Mucosa of rectum (tissue), 2 donors: Measurements from ENCODE around the gene TEK.

Source experiments
- H3K27ac ChIP-seq, 2 donors: one replicate each; pipeline ENCODE4 v1.7.0; 2013; ENCODE audit warnings: inconsistent platforms in 2 of 2, low read depth in 2 of 2, low read length in 2 of 2
- H3K27me3 ChIP-seq, 2 donors: one replicate each; pipeline ENCODE4 v1.7.0; 2013; ENCODE audit warnings: low read length in 2 of 2; ENCODE audit not compliant: control insufficient read depth in 2 of 2, insufficient read depth in 2 of 2
- H3K36me3 ChIP-seq, 2 donors: one replicate each; pipeline ENCODE4 v1.7.0; 2013; ENCODE audit warnings: low read length in 2 of 2; ENCODE audit not compliant: control insufficient read depth in 2 of 2, insufficient read depth in 2 of 2
- H3K4me1 ChIP-seq, 2 donors: one replicate each; pipeline ENCODE4 v1.7.0; 2013; ENCODE audit warnings: low read length in 2 of 2, mild to moderate bottlenecking in 1 of 2; ENCODE audit not compliant: control insufficient read depth in 2 of 2, insufficient read depth in 2 of 2
- H3K4me3 ChIP-seq, 2 donors: one replicate each; pipeline ENCODE4 v1.7.0; 2013; ENCODE audit warnings: low read length in 2 of 2
- H3K9ac ChIP-seq, 2 donors: one replicate each; pipeline ENCODE4 v1.7.0; 2013; ENCODE audit warnings: low read length in 2 of 2, low read depth in 1 of 2, mild to moderate bottlenecking in 1 of 2
- H3K9me3 ChIP-seq, 2 donors: one replicate each; pipeline ENCODE4 v1.7.0; 2013; ENCODE audit warnings: low read length in 2 of 2; ENCODE audit not compliant: control insufficient read depth in 2 of 2
- donor health status: healthy.
- donor health status: Normal muscosa, but diverticular disease.

The TEK gene

GRCh38 chr9:27108981-27109541 lies at the start of gene TEK:
Gene TEK (plus strand): TSS chr9:27109225. CDS start chr9:27109591, 366 bp downstream.
- Histone ChIP-seq H3K4me3 (peak within 1 kb of the TSS in 1 of 2 donors; percentile 42), H3K27ac (peak within 1 kb of the TSS in 1 of 2 donors; percentile 14), H3K9ac (no peak within 1 kb of the TSS), H3K36me3 (no peaks in the 10 kb centered on the region), H3K27me3 (no peaks in the 10 kb centered on the region), H3K4me1 (no peaks in the 10 kb centered on the region), H3K9me3 (no peaks in the 10 kb centered on the region)

DNA sequence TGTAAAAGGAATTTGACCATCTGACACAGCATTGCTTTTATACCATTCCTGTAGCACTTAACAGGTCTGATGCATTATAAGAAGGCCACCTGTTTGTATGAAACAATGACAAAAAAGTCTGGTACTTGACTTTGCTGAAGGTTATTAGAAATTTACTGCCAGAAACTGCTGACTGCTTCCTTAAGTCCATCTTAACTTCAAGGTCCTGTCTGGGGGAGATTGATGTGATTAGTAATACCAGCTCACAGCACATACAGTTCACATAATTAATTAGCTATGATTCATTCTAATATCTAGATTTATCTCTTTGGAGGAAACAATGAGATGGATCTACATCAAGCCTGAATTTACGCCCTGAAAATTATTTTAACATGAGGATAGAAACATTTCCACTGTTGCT lies 49.6 kb upstream of the TEK start:
- Histone ChIP-seq H3K27me3 (no peaks in the 10 kb centered on the region), H3K4me1 (peaks cover 0 to 3% of the 10 kb centered on the region in 2 donors), H3K27ac (no peak overlapping the region), H3K36me3 (peaks cover 9% of the 10 kb centered on the region in 2 donors), H3K4me3 (no peak overlapping the region), H3K9me3 (no peaks in the 10 kb centered on the region), H3K9ac (no peak overlapping the region)

DNA sequence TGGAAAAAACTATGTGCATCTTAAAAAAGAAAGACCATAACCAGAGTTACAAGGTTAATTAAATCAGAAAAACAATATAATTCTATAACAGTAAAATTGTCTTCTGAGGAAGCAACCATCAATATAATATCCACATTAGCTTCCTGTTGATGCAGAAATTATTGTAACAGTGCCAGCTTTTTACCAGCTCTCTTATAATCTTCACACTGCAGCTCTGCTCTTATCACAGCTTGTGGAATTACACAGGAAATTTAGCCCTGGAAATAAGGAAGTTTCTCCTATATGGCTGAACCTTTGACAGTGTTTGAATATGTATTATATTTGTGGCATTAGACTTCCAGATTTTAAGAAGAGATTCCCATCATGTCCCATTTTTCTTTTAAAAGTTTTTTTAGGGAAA lies 49.1 kb upstream of the TEK start:
- no peak overlapping the region for H3K4me3 ChIP-seq
- peaks cover 9% of the 10 kb centered on the region in 2 donors for H3K36me3 ChIP-seq
- no peaks in the 10 kb centered on the region for H3K4me1 ChIP-seq

GRCh38 chr9:27065288-27065687 lies 43.7 kb upstream of the TEK start:
- no peak overlapping the region for H3K4me3 ChIP-seq
- H3K9me3 ChIP-seq, result no peaks in the 10 kb centered on the region
- H3K36me3 ChIP-seq, result peaks cover 4 to 5% of the 10 kb centered on the region in 2 donors
- no peak overlapping the region for H3K9ac ChIP-seq
- H3K27ac ChIP-seq, result no peak overlapping the region
- H3K4me1 ChIP-seq, result no peaks in the 10 kb centered on the region
- no peaks in the 10 kb centered on the region for H3K27me3 ChIP-seq

More for the DNA sequence above, 49.1 kb upstream of the TEK start:
- no peaks in the 10 kb centered on the region for H3K27me3 ChIP-seq
- no peaks in the 10 kb centered on the region for H3K9me3 ChIP-seq
- H3K27ac ChIP-seq, result no peak overlapping the region
- H3K9ac ChIP-seq, result no peak overlapping the region

DNA sequence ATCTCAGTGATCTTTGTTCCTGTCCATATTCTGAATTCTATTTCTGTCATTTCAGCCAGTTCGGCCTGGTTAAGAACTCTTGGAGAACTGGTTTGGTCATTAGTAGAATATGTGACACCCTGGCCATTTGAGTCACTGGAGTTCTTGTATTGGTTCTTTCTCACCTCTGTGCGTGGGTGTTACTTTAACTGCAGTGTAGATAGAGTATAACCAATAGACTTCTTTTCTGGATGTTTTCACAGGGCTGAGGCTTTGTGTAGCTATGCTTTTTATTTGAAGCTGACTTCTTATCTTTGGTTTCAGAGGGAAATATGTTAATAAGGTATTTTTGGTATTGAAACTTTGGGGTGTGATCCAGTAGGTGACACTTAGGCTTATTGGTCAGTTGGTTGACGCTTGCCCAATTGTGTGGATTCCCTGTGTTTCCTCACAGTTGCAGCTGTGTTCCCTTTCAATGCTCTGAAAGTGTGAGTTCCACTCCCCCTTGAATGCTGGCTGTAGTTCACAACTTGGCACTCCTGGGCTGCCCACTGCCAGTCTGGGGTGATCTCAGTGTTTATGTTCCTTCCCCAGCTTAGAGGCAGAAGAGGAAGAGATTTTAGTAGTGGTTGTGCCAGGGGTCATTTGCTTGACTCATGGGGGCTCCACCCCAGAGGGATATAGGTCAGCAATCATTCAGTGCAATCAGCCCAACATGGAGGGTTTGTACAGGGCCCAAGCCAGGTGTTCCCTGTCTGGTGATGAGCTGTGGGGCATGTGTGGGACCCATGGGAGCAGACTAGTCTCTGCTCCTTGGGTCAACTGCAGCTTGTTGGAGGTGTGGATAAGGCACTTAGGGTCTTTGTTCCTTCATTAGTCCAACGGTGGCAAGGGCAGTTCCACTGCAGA lies 34.9 kb upstream of the TEK start:
- H3K4me1 ChIP-seq, result no peaks in the 10 kb centered on the region
- no peak overlapping the region for H3K4me3 ChIP-seq
- H3K27me3 ChIP-seq, result no peaks in the 10 kb centered on the region
- H3K36me3 ChIP-seq, result no peaks in the 10 kb centered on the region
- no peak overlapping the region for H3K9ac ChIP-seq
- no peaks in the 10 kb centered on the region for H3K9me3 ChIP-seq
- H3K27ac ChIP-seq, result no peak overlapping the region

GRCh38 chr9:27078685-27079084 lies 30.3 kb upstream of the TEK start:
- H3K4me3 ChIP-seq, result no peak overlapping the region
- H3K9ac ChIP-seq, result no peak overlapping the region
- no peak overlapping the region for H3K27ac ChIP-seq
- no peaks in the 10 kb centered on the region for H3K27me3 ChIP-seq
- no peaks in the 10 kb centered on the region for H3K9me3 ChIP-seq
- H3K36me3 ChIP-seq, result no peaks in the 10 kb centered on the region
- H3K4me1 ChIP-seq, result peaks cover 0 to 3% of the 10 kb centered on the region in 2 donors

DNA sequence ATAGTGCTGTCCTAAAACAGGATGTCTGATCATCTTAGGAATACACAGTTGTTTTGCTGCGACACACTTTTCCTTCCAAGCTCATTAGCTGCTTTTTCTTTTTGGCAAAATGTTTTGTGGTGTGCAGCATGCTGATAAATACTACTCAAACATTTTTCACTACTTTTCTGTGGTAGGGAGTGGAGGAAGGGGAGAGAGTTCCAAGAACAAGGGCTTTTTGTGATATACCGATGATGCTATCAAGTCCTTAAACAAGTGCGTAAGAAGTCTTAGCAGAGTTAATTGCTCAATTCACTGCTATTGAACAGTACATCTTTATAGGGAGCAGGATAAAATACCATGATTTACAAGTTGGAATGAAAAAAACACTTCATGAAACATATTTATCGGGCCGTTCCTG lies 23.6 kb upstream of the TEK start:
- Histone ChIP-seq H3K36me3 (no peaks in the 10 kb centered on the region), H3K9ac (no peak overlapping the region), H3K4me3 (no peak overlapping the region), H3K9me3 (no peaks in the 10 kb centered on the region), H3K27me3 (no peaks in the 10 kb centered on the region), H3K27ac (no peak overlapping the region), H3K4me1 (peaks cover 0 to under 1% of the 10 kb centered on the region in 2 donors)

GRCh38 chr9:27086818-27087680 lies 22.0 kb upstream of the TEK start:
- H3K4me3 ChIP-seq, result no peak overlapping the region
- H3K4me1 ChIP-seq, result no peaks in the 10 kb centered on the region
- H3K27ac ChIP-seq, result no peak overlapping the region
- no peaks in the 10 kb centered on the region for H3K27me3 ChIP-seq
- no peaks in the 10 kb centered on the region for H3K36me3 ChIP-seq
- no peak overlapping the region for H3K9ac ChIP-seq
- H3K9me3 ChIP-seq, result no peaks in the 10 kb centered on the region

DNA sequence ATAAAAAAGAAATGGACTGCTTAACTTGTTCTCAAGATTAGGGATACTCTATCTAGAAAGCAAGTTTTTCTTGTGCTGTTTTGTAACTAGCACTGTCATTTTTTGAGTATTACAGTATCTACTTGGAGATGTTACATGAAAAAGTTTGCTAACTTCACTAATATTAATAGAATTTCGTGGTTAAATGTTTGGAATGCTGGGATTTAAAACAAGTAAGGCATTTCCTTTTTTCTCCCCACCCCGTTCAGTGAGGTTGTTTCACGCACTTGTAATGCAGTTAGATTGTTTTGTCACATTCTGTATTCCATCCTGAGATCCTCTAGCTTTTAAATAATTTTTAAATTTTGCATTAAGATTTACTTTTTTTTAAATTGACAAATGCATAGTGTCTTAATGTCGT lies 20.0 kb upstream of the TEK start:
- H3K4me1 ChIP-seq, result no peaks in the 10 kb centered on the region

GRCh38 chr9:27089706-27090105 lies 19.3 kb upstream of the TEK start:
- H3K27ac ChIP-seq, result no peak overlapping the region
- H3K36me3 ChIP-seq, result no peaks in the 10 kb centered on the region
- no peaks in the 10 kb centered on the region for H3K27me3 ChIP-seq
- H3K9ac ChIP-seq, result no peak overlapping the region
- no peak overlapping the region for H3K4me3 ChIP-seq
- no peaks in the 10 kb centered on the region for H3K9me3 ChIP-seq
- no peaks in the 10 kb centered on the region for H3K4me1 ChIP-seq

More for the DNA sequence above, 20.0 kb upstream of the TEK start:
- H3K27me3 ChIP-seq, result no peaks in the 10 kb centered on the region
- H3K9ac ChIP-seq, result no peak overlapping the region
- H3K27ac ChIP-seq, result no peak overlapping the region
- H3K4me3 ChIP-seq, result no peak overlapping the region
- no peaks in the 10 kb centered on the region for H3K9me3 ChIP-seq
- H3K36me3 ChIP-seq, result no peaks in the 10 kb centered on the region
